A673 (cell line): ENCODE measurements around the gene PMM2.
A peak's percentile ranks its signal among the peaks of the same experiment; 100 is the strongest.

ENCODE experiments used
- EZH2 ChIP-seq: fragments of 200-600 bp; sonication (generic); IDR thresholded peaks from 2 replicates; pipeline ENCODE4 v1.6.1; 2017; ENCODE audit warnings: borderline replicate concordance, low read depth, mild to moderate bottlenecking, mixed read lengths, antibody characterized with exemption, low read length; ENCODE audit not compliant: poor library complexity, severe bottlenecking
- TF ChIP-seq, protein P1 (sequence below): fragments of 300-800, 200-600 bp; sonication (generic); conservative IDR thresholded peaks from 2 replicates; pipeline ENCODE4 v1.5.1; 2017; ENCODE audit warnings: low read depth, mild to moderate bottlenecking, antibody characterized with exemption, low read length, moderate library complexity, mixed read lengths

DNA sequence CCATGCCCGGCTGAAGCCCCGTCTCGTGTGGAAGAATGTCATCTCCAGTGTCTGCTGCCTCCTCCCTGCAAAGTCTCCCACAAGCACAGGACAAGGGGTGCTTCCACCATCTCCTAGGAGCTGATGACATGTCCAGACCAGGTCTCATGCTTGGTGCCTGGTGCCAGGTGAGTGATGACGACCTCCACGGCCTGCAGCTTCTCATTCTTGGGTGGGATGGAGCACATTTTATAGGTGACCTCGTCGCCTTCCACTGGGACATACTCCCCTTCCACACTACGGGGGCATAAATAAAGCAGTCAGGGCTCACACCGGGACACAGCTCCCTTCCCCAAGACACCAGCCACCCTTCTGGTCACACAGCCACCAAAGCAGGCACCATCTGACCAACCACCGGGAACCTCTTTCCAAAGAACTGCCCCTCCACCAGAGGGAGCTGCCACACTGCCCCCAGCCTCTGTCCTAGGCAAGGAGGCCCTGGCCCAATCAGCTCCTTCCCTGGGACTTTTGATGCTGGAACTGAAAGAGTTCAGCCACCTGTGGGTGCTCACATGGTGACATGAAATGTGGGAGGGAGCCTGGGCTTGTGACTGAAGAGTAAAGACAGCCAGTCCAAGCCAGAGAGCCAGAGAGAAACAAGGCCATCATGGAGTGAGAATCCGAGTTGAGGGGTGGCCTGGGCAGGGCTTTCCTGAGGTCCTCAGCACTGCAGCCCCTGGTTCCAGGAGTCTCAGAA lies 57.6 kb downstream of the PMM2 start:
- TF ChIP-seq, protein P1, sequence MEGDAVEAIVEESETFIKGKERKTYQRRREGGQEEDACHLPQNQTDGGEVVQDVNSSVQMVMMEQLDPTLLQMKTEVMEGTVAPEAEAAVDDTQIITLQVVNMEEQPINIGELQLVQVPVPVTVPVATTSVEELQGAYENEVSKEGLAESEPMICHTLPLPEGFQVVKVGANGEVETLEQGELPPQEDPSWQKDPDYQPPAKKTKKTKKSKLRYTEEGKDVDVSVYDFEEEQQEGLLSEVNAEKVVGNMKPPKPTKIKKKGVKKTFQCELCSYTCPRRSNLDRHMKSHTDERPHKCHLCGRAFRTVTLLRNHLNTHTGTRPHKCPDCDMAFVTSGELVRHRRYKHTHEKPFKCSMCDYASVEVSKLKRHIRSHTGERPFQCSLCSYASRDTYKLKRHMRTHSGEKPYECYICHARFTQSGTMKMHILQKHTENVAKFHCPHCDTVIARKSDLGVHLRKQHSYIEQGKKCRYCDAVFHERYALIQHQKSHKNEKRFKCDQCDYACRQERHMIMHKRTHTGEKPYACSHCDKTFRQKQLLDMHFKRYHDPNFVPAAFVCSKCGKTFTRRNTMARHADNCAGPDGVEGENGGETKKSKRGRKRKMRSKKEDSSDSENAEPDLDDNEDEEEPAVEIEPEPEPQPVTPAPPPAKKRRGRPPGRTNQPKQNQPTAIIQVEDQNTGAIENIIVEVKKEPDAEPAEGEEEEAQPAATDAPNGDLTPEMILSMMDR, result peak; percentile 43
- no peak for TF ChIP-seq EZH2
